HG02943 (cell line): Measurements from ENCODE around the gene CBX7.

Experiments used
- ATAC-seq: cut with Tn5 transposase; IDR thresholded peaks from one replicate; pipeline ENCODE4 v1.9.1; 2021; ENCODE audit warnings: mild to moderate bottlenecking, low read depth, moderate library complexity; ENCODE audit not compliant: unreplicated experiment

The CBX7 gene

DNA sequence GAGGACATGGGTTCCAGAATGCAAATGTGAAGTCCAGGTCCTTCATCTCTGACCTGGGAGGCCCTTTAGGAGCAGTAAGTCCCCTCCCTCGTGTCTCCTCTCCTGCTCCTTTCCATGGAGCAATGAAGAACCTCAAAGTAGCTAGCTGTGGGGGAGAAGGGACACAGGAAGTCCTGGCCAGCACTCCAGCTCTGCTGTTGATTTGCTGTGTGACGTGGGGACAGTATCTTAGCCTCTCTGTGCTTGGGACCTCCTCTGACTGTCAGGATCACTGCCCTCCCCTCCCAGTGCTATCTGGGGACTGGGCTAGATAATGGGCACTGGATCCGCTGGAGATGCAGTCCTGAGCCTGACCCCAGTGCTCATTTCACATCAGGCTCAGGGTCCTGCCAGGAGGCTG is 56.5 kb downstream of the CBX7 start:
- no peak for ATAC-seq

DNA sequence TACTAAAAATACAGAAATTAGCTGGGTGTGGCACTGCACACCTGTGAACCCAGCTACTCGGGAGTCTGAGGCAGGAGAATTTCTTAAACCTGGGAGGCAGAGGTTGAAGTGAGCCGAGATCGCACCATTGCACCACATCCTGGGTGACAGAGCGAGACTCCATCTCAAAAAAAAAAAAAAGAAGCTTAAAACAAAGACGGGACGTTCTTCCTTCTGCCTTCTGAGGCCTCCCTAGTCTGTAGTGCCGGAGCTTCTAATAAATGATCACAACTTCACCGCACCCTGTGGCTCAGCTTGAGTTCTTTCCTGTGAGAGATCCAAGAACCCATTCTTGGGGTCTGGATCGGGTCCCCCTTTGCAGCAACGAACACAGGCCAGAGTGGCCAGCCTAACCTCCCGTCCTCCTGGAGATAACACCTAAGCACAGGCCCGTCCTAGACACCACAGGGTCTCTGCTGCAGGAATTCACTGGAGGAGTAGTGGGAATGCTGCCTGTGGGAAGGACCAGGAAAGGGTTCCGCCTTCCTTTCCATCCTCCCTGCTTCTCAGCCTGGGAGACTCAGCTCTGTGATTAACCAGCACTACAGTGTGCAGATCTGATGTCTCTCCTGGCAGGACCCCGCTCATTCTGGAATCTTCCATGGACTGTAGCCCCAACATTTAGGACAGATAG is 57.6 kb downstream of the CBX7 start:
- ATAC-seq = no peak

GRCh38 chr22:39092111-39092862 is 60.2 kb downstream of the CBX7 start:
- no peak for ATAC-seq

DNA sequence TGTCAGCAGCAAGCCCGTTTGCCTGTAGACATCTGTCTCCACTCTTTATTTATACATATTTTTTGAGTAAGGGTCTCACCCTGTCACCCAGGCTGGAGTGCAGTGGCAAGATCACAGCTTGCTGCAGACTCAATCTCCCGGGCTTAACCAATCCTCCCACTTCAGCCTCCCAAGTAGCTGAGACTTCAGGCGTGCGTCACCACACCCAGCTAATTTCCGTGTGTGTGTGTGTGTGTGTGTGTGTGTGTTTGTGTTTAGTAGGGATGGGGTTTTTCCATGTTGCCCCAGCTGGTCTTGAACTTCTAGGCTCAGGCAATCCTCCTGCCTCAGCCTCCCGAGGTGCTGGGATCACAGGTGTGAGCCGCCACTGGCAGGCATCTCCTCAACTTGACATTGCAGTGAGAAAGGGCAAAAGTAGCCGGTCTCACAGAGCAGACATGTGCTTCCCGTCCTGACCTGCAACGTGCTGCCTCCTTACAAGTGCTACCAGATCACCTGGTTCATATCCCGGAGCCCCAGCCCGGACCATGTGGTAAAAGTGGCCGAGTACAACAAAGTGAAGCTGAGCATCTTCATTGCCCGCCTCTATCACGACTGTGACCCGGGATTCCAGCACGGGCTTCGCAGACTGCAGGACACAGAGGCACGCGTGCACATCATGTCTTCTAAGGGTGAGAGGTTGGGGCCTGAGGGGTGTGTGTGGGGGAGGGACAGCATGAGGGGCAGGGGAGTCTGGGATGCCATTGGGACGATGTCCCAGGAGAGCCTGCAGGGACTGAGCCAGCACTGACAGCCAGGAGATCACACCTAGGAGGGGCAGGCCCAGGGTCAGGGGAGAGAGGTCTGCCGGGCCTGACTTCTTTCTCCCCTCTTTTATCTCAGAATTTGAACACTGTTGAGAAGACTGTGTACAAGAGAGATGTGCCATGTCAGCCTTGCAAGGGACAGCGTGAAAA is 61.1 kb downstream of the CBX7 start:
- no peak for ATAC-seq

GRCh38 chr22:39090426-39091064 is 61.9 kb downstream of the CBX7 start:
- ATAC-seq = no peak

DNA sequence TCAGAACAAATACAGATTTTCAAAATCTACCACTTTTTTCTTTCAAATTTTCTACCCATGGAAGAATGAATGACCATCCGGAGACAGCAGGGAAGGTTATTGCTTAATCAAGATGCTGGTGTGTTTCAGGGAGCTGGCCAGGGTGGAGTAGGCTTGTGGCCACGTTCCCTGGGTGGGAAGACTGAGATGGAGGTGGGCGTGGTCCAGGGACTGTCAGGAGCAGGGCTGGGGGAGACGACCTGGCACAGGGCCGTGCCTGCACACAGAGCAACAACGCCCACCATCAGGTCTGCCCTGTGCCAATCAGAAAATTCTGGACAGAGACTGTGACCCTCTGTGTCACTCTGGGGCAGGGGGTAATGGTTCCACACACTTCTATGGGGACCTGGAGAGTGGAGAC is 62.6 kb downstream of the CBX7 start:
- no peak for ATAC-seq

DNA sequence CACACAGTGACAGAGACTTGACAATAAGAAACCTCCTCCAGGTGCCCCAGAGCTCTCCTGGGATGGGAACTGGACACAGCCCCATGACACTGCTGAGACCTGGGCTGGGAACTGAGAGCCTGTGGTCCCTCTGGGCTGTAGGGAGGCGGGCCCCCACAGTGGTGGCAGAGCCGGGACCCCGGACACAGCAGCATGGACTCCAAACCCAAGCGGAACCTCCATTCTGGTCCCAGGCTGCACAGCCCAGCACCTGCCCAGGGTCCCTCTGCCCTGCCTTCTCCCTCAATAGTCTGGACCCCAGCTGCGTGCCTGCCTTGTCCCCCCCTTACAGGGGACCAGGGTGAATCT is 63.8 kb downstream of the CBX7 start:
- no peak for ATAC-seq

DNA sequence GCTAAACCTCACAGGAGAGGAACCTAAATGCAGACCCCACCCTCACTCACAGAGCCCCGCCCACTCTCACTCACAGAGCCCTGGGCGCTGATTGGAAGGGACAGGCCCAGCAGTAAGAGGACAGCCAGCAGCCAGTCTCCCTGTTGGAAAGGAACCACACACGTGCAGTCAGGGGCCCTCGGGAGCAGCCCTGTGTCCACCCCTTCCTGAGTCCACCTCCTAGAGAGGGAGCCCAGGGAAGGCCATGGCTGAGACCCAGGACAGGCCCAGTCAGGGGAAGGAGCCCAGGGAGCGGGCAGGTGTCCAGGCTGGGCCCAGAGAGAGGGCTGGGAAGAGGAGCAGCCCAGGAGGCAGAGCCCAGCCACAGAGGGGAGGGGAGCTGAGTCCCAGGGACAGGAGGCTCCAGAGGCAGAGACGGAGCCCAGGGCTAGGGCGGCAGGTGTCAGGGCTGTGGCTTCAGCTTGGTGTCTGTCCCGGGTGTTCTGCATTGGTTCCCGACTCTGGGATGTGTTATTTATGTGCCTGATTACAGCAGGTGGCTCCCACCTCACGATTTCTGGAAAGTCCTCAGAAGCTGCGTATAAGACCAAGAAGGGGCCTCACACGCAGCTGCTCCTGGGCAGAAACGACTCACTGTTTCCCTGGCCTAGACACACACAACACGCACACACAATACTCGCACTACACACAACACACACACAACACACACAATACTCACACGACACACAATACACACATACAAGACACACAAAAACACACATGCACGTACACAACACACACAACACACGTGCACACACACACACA is 64.4 kb downstream of the CBX7 start:
- no peak for ATAC-seq

- ATAC-seq = no peak
Measured at GRCh38 chr22:39087098-39087497, 65.4 kb downstream of the CBX7 start.

DNA sequence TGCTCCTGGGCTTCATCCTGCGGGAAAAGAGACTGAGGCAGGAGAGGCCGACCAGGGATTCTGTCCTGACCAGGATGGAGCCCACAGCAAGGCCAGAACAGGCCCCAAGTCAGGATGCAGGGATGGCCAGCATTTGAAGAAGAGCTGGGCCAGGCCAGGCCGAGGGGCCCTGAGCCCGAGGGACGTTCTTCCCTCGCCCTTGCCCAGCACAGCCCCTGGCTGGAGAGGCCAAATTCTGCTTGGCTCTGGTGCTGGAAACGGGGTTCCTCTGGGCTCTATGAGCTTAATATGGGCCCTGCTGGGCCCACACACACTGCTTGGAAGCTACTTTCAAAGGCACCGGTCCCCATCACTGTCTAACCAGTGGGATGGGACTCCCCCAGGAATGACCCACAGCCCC is 67.8 kb downstream of the CBX7 start:
- no peak for ATAC-seq

- ATAC-seq = no peak
Measured at GRCh38 chr22:39083212-39084165, 69.0 kb downstream of the CBX7 start.

DNA sequence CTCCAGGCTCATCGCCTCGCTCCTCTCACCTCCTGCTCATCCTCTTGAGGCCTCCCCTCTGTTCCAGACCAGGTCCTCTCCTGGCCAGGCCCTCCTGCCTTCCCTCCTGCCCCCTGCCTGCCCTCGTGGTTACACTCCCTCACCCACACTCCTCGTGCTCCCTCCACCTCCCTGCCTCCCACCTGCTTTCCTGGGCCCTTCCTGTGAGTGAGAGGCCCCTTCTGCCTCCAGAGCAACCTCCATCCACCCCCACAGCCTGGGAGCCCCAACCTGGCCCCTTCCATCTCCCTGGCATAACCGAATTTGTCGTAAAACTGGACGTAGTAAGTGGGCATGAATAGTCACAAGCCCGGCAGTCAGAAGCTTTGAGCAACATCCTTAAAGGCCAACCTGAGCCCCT is 70.9 kb downstream of the CBX7 start:
- no peak for ATAC-seq

- no peak for ATAC-seq
Measured at GRCh38 chr22:39081016-39081415, 71.5 kb downstream of the CBX7 start.
